Heart left ventricle (tissue), 16 donors: ENCODE results near the gene FARSB. TPM values are rescaled to one million over a fixed set of nuclear protein-coding genes. Genes with fewer than 3 reads are reported as not detected.
A peak's percentile ranks its signal among the peaks of the same experiment; 100 is the strongest.

Source experiments
- ATAC-seq, 4 donors: fragments of 200-7000 bp; cut with Tn5 transposase; one replicate each; pipeline ENCODE4 v1.9.1; 2020 to 2022; ENCODE audit warnings: moderate library complexity in 4 of 4, mild to moderate bottlenecking in 3 of 4, moderate number of reproducible peaks in 1 of 4
- DNase-seq, 5 donors: peaks; one replicate each; pipeline ENCODE4 v3.0.0-alpha.2; 2020
- H3K27ac ChIP-seq, 12 donors: fragments of 200-600 bp; sonication (generic) in 4 of 12; one replicate each; pipeline versions ENCODE4 v1.5.0 to v1.8.0; 2016 to 2022; ENCODE audit warnings: mild to moderate bottlenecking in 2 of 12
- H3K27me3 ChIP-seq, 9 donors: fragments of 200-600 bp; sonication (generic) in 2 of 9; one replicate each; pipeline versions ENCODE4 v1.5.1 to v1.8.0; 2016 to 2022; ENCODE audit warnings: mild to moderate bottlenecking in 3 of 9
- H3K36me3 ChIP-seq, 9 donors: fragments of 200-600 bp; sonication (generic) in 2 of 9; one replicate each; pipeline versions ENCODE4 v1.5.0 to v1.8.0; 2018 to 2022; ENCODE audit warnings: mild to moderate bottlenecking in 2 of 9
- H3K4me1 ChIP-seq, 12 donors: fragments of 200-600 bp; sonication (generic) in 4 of 12; one replicate each; pipeline versions ENCODE4 v1.5.0 to v1.8.0; 2016 to 2022; ENCODE audit warnings: mild to moderate bottlenecking in 3 of 12
- H3K4me3 ChIP-seq, 12 donors: fragments of 200-600 bp; sonication (generic) in 4 of 12; one replicate each; pipeline versions ENCODE4 v1.5.0 to v1.8.0; 2017 to 2022; ENCODE audit warnings: mild to moderate bottlenecking in 9 of 12, moderate library complexity in 4 of 12
- H3K9me3 ChIP-seq, 12 donors: fragments of 200-600 bp; sonication (generic) in 4 of 12; one replicate each; pipeline versions ENCODE4 v1.5.0 to v1.8.0; 2016 to 2022; ENCODE audit warnings: mild to moderate bottlenecking in 1 of 12
- POLR2A ChIP-seq, 2 donors: fragments of 450-650 bp; IDR thresholded peaks; one replicate each; pipeline ENCODE4 v1.6.1; 2017; ENCODE audit warnings: antibody characterized with exemption in 2 of 2, mild to moderate bottlenecking in 2 of 2, moderate library complexity in 2 of 2
- WGBS, 4 donors: extraction: QIAGEN DNeasy Blood & Tissue Kit in 2 of 4; methylation state at CpG; one replicate each; pipeline versions ENCODE4 v1.1.5 to v1.1.7; 2013 to 2018; 5-methylcytosine and 5-hydroxymethylcytosine counted together
- intact Hi-C, 10 donors: fragments of 100-400 bp; cut with DNase I; formaldehyde crosslinking; loops; one replicate each; pipeline versions ENCODE4 v1.11.1 to v1.14.2; 2022
- polyA plus RNA-seq, 2 donors: library from polyadenylated mRNA; stranded (reverse); fragments of 200-250 nt; gene quantifications; one replicate each; pipeline ENCODE4 v1.2.3, GENCODE V29; 2013
- total RNA-seq, 9 donors: library from RNA; depleted of rRNA in 2 of 9; stranded (reverse); fragments of >200 nt in 2 of 9; fragmentation: NEBNext Ultra II Directional in 3 of 9; extraction: Animal tissue kit (Norgen Biotek cat#: 25700) in 3 of 9; gene quantifications; one replicate each; pipeline versions ENCODE4 v1.1.0 to v1.2.4, GENCODE V29; 2016 to 2023
- TF ChIP-seq, protein P1 (sequence below), 12 donors: fragments of 200-600 bp; sonication (generic) in 4 of 12; IDR thresholded peaks; one replicate each; pipeline versions ENCODE4 v1.5.0 to v1.8.0; 2018 to 2022; ENCODE audit warnings: antibody characterized with exemption in 12 of 12, mild to moderate bottlenecking in 5 of 12
- donor health status: ischemic (EF 13 %, LVEDD 7.1; RV severe dilation, severe dysfunction).
- donor health status: healthy with polysubstance abuse.
- donor health status: DM: no; HTN: yes; CAD: no.
- donor health status: DM: no; HTN: no; CAD: no.
- donor health status: ischemic (EF 25% LVEDD 6.9; RV normal size, moderate dysfunction).
- donor health status: ischemic (EF 25% LVEDD 5.7; RV mildly dilated, moderate dysfunction).
- donor health status: healthy.
- donor health status: DM: yes; HTN: yes; CAD: no.
- donor health status: ischemic (EF 35%, LVEDD 5.7; RV mildly dilated, moderate dysfunction).
- donor health status: nonischemic (EF 11% LVEDD 7.7; RV severe dilation, severe dysfunction).
- donor health status: DM: yes; HTN: yes; CAD: no.
- donor health status: PGD.
- donor health status: ischemic (EF 29% LVEDD 5.4; RV normal size, mild dysfunction).
- donor health status: nonischemic (EF 23%, LVEDD 6.1; RV moderate dilation, normal function).

The FARSB gene
- total and polyA plus RNA-seq, 11 donors = 9.8 to 29.2 (median 19.5) TPM

DNA sequence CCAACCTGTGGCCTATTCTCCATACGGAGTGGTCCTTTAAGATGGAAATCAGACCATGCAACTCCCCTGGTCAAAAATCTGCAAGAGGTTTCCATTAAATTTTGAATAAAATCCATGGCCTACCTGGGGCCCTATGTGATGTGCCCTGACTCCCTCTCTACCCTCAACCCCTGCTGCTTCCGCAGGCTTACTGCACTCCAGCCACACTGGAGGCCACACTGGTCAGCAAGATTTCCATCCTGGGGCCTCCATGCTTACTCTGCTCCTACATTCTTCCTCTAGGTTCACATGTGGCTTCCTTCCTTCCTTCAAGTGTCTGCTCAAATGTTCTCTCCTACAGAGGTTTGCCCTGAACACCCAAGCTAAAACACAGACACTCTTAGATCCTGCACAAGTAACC lies 40.6 kb downstream of the FARSB start:
- ATAC-seq (no peak), DNase-seq (no peak)
- TF ChIP-seq, protein P1, sequence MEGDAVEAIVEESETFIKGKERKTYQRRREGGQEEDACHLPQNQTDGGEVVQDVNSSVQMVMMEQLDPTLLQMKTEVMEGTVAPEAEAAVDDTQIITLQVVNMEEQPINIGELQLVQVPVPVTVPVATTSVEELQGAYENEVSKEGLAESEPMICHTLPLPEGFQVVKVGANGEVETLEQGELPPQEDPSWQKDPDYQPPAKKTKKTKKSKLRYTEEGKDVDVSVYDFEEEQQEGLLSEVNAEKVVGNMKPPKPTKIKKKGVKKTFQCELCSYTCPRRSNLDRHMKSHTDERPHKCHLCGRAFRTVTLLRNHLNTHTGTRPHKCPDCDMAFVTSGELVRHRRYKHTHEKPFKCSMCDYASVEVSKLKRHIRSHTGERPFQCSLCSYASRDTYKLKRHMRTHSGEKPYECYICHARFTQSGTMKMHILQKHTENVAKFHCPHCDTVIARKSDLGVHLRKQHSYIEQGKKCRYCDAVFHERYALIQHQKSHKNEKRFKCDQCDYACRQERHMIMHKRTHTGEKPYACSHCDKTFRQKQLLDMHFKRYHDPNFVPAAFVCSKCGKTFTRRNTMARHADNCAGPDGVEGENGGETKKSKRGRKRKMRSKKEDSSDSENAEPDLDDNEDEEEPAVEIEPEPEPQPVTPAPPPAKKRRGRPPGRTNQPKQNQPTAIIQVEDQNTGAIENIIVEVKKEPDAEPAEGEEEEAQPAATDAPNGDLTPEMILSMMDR (IDR thresholded peaks at IDR 0.05) = no peak
- no peak for TF ChIP-seq POLR2A (IDR thresholded peaks at IDR 0.05)
- Histone ChIP-seq H3K27me3 (no peaks in the 10 kb centered on the region), H3K27ac (no peak overlapping the region), H3K4me1 (peaks cover 0 to 6% (median 0%) of the 10 kb centered on the region in 12 donors), H3K4me3 (no peak overlapping the region), H3K36me3 (peaks cover 0 to 83% (median 65%) of the 10 kb centered on the region in 9 donors), H3K9me3 (no peaks in the 10 kb centered on the region)
- WGBS, 4 donors = 94 to 100% (median 96%) methylated on average over 2 of the region's 2 CpGs
- intact Hi-C loops = loop anchor here in 3 of 10 donors (10.0 kb wide), 1 partner anchor 561 kb away; no protein-coding TSS in a partner anchor

GRCh38 chr2:222613715-222614331 lies 42.1 kb downstream of the FARSB start:
- H3K27me3 ChIP-seq = no peaks in the 10 kb centered on the region
- ATAC-seq (peak in 1 of 4 donors; percentile 62), DNase-seq (no peak)
- H3K27ac ChIP-seq = no peak overlapping the region
- H3K36me3 ChIP-seq = peaks cover 0 to 77% (median 54%) of the 10 kb centered on the region in 9 donors
- H3K4me1 ChIP-seq = no peaks in the 10 kb centered on the region
- 46 to 56% (median 54%) methylated on average over 3 of the region's 3 CpGs for WGBS, 4 donors
- H3K4me3 ChIP-seq = no peak overlapping the region
- H3K9me3 ChIP-seq = no peaks in the 10 kb centered on the region
- no peak for TF ChIP-seq POLR2A (IDR thresholded peaks at IDR 0.05)
- TF ChIP-seq, protein P1 (IDR thresholded peaks at IDR 0.05) = peak; percentile 57 to 79 (median 70)
- intact Hi-C loops = loop anchor here (1.0 to 10.0 kb wide), 7 partner anchors 295 to 559 kb away; no protein-coding TSS in a partner anchor

GRCh38 chr2:222611684-222612083 lies 44.2 kb downstream of the FARSB start:
- TF ChIP-seq, protein P1 (IDR thresholded peaks at IDR 0.05) = no peak
- no peak for TF ChIP-seq POLR2A (IDR thresholded peaks at IDR 0.05)
- H3K27ac ChIP-seq = no peak overlapping the region
- peaks cover 0 to 76% (median 50%) of the 10 kb centered on the region in 9 donors for H3K36me3 ChIP-seq
- H3K27me3 ChIP-seq = no peaks in the 10 kb centered on the region
- no peaks in the 10 kb centered on the region for H3K9me3 ChIP-seq
- no peaks in the 10 kb centered on the region for H3K4me1 ChIP-seq
- intact Hi-C loops = loop anchor here (1.0 to 10.0 kb wide), 7 partner anchors 293 to 557 kb away; no protein-coding TSS in a partner anchor
- DNase-seq (peak in 1 of 5 donors; percentile 35), ATAC-seq (peak in 1 of 4 donors; percentile 24)
- no peak overlapping the region for H3K4me3 ChIP-seq
- 91 to 95% (median 95%) methylated on average over 4 of the region's 4 CpGs for WGBS, 4 donors

- Histone ChIP-seq H3K4me3 (no peak overlapping the region), H3K36me3 (peaks cover 0 to 72% (median 44%) of the 10 kb centered on the region in 9 donors), H3K27ac (no peak overlapping the region), H3K4me1 (no peaks in the 10 kb centered on the region), H3K9me3 (no peaks in the 10 kb centered on the region), H3K27me3 (no peaks in the 10 kb centered on the region)
- 61 to 77% (median 69%) methylated on average over 1 of the region's 1 CpG for WGBS, 4 donors
- peak in 1 of 4 donors; percentile 30 for ATAC-seq
- no peak for DNase-seq
- intact Hi-C loops = loop anchor here in 8 of 10 donors (5.0 to 10.0 kb wide), 4 partner anchors 293 to 556 kb away; no protein-coding TSS in a partner anchor
- no peak for TF ChIP-seq POLR2A (IDR thresholded peaks at IDR 0.05)
- TF ChIP-seq, protein P1 (IDR thresholded peaks at IDR 0.05) = no peak
These were observed 45.1 kb downstream of the FARSB start for GRCh38 chr2:222610746-222611145.
